SK-N-SH treated with all-trans-retinoic acid at 6 μM for 48 hours (cell line): ENCODE data around the gene SYCE1L.

Experiments used
- ARNTL ChIP-seq: fragments of 450-650 bp; formaldehyde crosslinking; IDR thresholded peaks from 2 replicates; pipeline ENCODE4 v1.5.0; 2020; ENCODE audit warnings: low read depth, mild to moderate bottlenecking, moderate library complexity, borderline replicate concordance
- CREB5 ChIP-seq: fragments of 250-450 bp; sonication (Bioruptor Pico); IDR thresholded peaks from 2 replicates; pipeline ENCODE4 v1.5.1; 2020; ENCODE audit warnings: low read depth, mild to moderate bottlenecking, moderate library complexity
- ESRRG ChIP-seq: fragments of 250-450 bp; sonication (Bioruptor Pico); IDR thresholded peaks from 2 replicates; pipeline ENCODE4 v1.6.1; 2021; ENCODE audit warnings: mild to moderate bottlenecking
- ZFP30 ChIP-seq: fragments of 450-650 bp; formaldehyde crosslinking; IDR thresholded peaks from 2 replicates; pipeline ENCODE4 v1.5.0; 2022; ENCODE audit warnings: mild to moderate bottlenecking, moderate library complexity

- no peak for TF ChIP-seq CREB5 (CRISPR knock-in tag)
- TF ChIP-seq ARNTL (CRISPR knock-in tag) = no peak
- no peak for TF ChIP-seq ZFP30 (CRISPR knock-in tag)
- no peak for TF ChIP-seq ESRRG (CRISPR knock-in tag)
Measured at GRCh38 chr16:77231047-77231446, 31.8 kb downstream of the SYCE1L start.
